NOMO-1 treated with DMSO at 0.1 percent for 48 hours (cell line): Measurements from ENCODE around the gene RSRC1.
"Not testable (repeated sequence)": the region's sequence is repeated elsewhere in the genome, so short reads cannot be mapped to it uniquely, and the experiment has no call there.

ENCODE experiments used
- DNase-seq: peaks from one replicate; lab custom pipeline; 2025; ENCODE audit not compliant: unreplicated experiment; lab: John Stamatoyannopoulos, UW

RSRC1 gene

GRCh38 chr3:158381262-158381868, 271.5 kb downstream of the RSRC1 start:
- no peak for DNase-seq

GRCh38 chr3:158382479-158382878, 272.6 kb downstream of the RSRC1 start:
- no peak for DNase-seq

GRCh38 chr3:158384019-158384418, 274.1 kb downstream of the RSRC1 start:
- DNase-seq: no peak

- no peak for DNase-seq
Observed at GRCh38 chr3:158395421-158395820, 285.5 kb downstream of the RSRC1 start.

GRCh38 chr3:158402590-158402989, 292.7 kb downstream of the RSRC1 start:
- DNase-seq: no peak

- DNase-seq: no peak
Observed at GRCh38 chr3:158403013-158403412, 293.1 kb downstream of the RSRC1 start.

- no peak for DNase-seq
Observed at GRCh38 chr3:158404131-158404718, 294.3 kb downstream of the RSRC1 start.

GRCh38 chr3:158405507-158405906, 295.6 kb downstream of the RSRC1 start:
- no peak for DNase-seq

GRCh38 chr3:158407844-158408517, 298.1 kb downstream of the RSRC1 start:
- no peak for DNase-seq

GRCh38 chr3:158408518-158408897, 298.6 kb downstream of the RSRC1 start:
- not testable (repeated sequence) for DNase-seq

GRCh38 chr3:158418035-158418434, 308.1 kb downstream of the RSRC1 start:
- no peak for DNase-seq

GRCh38 chr3:158419820-158420653, 310.1 kb downstream of the RSRC1 start:
- no peak for DNase-seq

- DNase-seq: no peak
Observed at GRCh38 chr3:158420654-158421396, 310.9 kb downstream of the RSRC1 start.

- DNase-seq: no peak
Observed at GRCh38 chr3:158430448-158430847, 320.6 kb downstream of the RSRC1 start.

GRCh38 chr3:158430968-158431367, 321.1 kb downstream of the RSRC1 start:
- no peak for DNase-seq

- DNase-seq: no peak
Observed at GRCh38 chr3:158431829-158432228, 321.9 kb downstream of the RSRC1 start.

- peak; percentile 59 for DNase-seq
Observed at GRCh38 chr3:158434412-158435038, 324.6 kb downstream of the RSRC1 start.

- no peak for DNase-seq
Observed at GRCh38 chr3:158443632-158444031, 333.7 kb downstream of the RSRC1 start.

- DNase-seq: no peak
Observed at GRCh38 chr3:158447408-158447807, 337.5 kb downstream of the RSRC1 start.

GRCh38 chr3:158451405-158452055, 341.6 kb downstream of the RSRC1 start:
- peak; percentile 77 for DNase-seq
